ENCODE data around the gene SPI1.

GRCh38 chr11:47349521-47350095 is 28.7 kb downstream of the SPI1 start:
- TF ChIP-seq, protein P1, sequence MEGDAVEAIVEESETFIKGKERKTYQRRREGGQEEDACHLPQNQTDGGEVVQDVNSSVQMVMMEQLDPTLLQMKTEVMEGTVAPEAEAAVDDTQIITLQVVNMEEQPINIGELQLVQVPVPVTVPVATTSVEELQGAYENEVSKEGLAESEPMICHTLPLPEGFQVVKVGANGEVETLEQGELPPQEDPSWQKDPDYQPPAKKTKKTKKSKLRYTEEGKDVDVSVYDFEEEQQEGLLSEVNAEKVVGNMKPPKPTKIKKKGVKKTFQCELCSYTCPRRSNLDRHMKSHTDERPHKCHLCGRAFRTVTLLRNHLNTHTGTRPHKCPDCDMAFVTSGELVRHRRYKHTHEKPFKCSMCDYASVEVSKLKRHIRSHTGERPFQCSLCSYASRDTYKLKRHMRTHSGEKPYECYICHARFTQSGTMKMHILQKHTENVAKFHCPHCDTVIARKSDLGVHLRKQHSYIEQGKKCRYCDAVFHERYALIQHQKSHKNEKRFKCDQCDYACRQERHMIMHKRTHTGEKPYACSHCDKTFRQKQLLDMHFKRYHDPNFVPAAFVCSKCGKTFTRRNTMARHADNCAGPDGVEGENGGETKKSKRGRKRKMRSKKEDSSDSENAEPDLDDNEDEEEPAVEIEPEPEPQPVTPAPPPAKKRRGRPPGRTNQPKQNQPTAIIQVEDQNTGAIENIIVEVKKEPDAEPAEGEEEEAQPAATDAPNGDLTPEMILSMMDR (conservative IDR thresholded peaks at IDR 0.05; ENCODE audit: low read length), result no peak
- no peak for TF ChIP-seq EZH2phosphoT487 (IDR thresholded peaks at IDR 0.05; ENCODE audit: borderline replicate concordance, low read depth, low read length)
